ENCODE measurements around the gene NAV2.
"Not testable (repeated sequence)": the region's sequence is repeated elsewhere in the genome, so short reads cannot be mapped to it uniquely, and the experiment has no call there.

NAV2 gene

GRCh38 chr11:20068691-20069090 is 356.1 kb downstream of the NAV2 start:
- no peak for DNase-seq

- no peak for DNase-seq
These were observed 357.8 kb downstream of the NAV2 start for GRCh38 chr11:20070459-20070858.

- no peak for DNase-seq
These were observed 363.0 kb downstream of the NAV2 start for GRCh38 chr11:20075627-20076026.

- no peak for DNase-seq
These were observed 366.2 kb downstream of the NAV2 start for GRCh38 chr11:20078846-20079245.

GRCh38 chr11:20080032-20080685 is 367.5 kb downstream of the NAV2 start:
- DNase-seq: no peak

GRCh38 chr11:20081336-20081735 is 368.7 kb downstream of the NAV2 start:
- DNase-seq: no peak

- DNase-seq: not testable (repeated sequence)
These were observed 371.2 kb downstream of the NAV2 start for GRCh38 chr11:20083877-20084276.

- no peak for DNase-seq
These were observed 372.5 kb downstream of the NAV2 start for GRCh38 chr11:20084921-20085814.

GRCh38 chr11:20085918-20086317 is 373.3 kb downstream of the NAV2 start:
- DNase-seq: no peak

GRCh38 chr11:20087118-20087521 is 374.5 kb downstream of the NAV2 start:
- no peak for DNase-seq

- DNase-seq: no peak
These were observed 376.0 kb downstream of the NAV2 start for GRCh38 chr11:20088397-20089225.

GRCh38 chr11:20089367-20089766 is 376.7 kb downstream of the NAV2 start:
- no peak for DNase-seq

GRCh38 chr11:20089796-20090653 is 377.4 kb downstream of the NAV2 start:
- DNase-seq: no peak

- no peak for DNase-seq
These were observed 378.2 kb downstream of the NAV2 start for GRCh38 chr11:20090654-20091374.

GRCh38 chr11:20093775-20094174 is 381.1 kb downstream of the NAV2 start:
- DNase-seq: no peak

- DNase-seq: no peak
These were observed 382.6 kb downstream of the NAV2 start for GRCh38 chr11:20095189-20095588.

GRCh38 chr11:20097319-20098221 is 384.9 kb downstream of the NAV2 start:
- DNase-seq: no peak

GRCh38 chr11:20099527-20099926 is 386.9 kb downstream of the NAV2 start:
- no peak for DNase-seq

- no peak for DNase-seq
These were observed 389.8 kb downstream of the NAV2 start for GRCh38 chr11:20102397-20102796.

GRCh38 chr11:20103281-20103680 is 390.6 kb downstream of the NAV2 start:
- no peak for DNase-seq

GRCh38 chr11:20105427-20105826 is 392.8 kb downstream of the NAV2 start:
- no peak for DNase-seq

All from activated naive CD4-positive, alpha-beta T cell (primary cell).